ENCODE results near the gene SMPD2. TPM values are rescaled to one million over a fixed set of nuclear protein-coding genes. Genes with fewer than 3 reads are reported as not detected.

SMPD2 gene
- total RNA-seq, 1 donor from 2014 or later, result 9.8 TPM

DNA sequence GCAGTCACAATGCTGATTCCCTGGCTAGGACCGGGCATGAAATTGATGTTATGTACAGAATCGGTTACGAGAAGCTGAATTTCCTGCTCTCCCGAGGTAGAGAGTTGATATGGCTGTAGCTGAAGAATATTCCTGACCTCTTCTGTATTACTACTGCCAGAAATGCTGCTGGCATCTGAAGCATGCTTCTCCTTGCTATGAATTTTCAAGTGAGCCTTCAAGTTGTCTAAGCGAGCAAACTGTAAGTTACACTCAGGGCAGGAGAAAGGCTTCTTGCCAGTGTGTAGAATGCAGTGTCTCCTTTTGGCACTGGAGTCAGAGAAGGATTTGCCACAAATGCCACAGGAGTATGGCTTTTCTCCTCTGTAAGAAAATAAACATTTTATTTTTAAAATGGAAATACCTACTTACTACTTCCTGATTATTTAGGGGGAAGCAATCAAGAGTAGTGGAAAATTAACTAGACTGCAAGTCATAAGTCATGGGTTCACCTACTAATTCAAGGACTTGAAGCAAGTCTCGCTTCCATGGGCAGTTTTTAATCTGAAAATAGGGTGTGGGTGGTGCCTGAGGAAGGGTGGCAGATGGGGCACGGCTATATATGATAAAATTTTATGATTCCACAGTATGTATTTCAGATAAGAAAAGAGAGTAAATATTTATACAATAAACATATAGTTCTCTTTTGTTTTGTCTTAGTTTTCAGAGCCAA is 25.8 kb downstream of the SMPD2 start:
- no peaks in the 10 kb centered on the region for H3K4me1 Mint-ChIP-seq
- no peak overlapping the region for H3K27ac Mint-ChIP-seq

DNA sequence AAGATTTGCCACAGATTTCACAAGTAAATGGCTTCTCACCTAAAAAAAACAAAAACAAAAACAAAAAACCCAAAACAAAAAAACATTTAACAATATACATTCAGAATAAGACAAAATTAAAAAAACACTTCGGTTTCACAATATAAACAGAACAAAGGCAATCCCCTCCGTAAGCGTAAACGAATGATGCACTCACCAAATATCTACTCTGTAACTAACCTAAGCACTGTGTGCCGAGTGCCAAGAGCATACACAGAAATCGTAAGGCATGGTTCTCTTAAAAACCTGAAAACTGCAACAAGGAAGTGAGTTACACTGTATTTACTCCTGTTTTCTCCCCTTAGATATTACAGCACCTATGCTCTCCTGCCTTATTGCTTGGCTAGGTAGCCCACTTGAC is 27.2 kb downstream of the SMPD2 start:
- Mint-ChIP-seq H3K27me3 (ENCODE audit: low read depth) (no peaks in the 10 kb centered on the region), H3K27ac (no peak overlapping the region), H3K4me3 (no peak overlapping the region), H3K4me1 (no peaks in the 10 kb centered on the region), H3K9me3 (no peaks in the 10 kb centered on the region), H3K36me3 (peaks cover 39% of the 10 kb centered on the region)
- TF ChIP-seq CTCF (IDR thresholded peaks at IDR 0.05; ENCODE audit: unreplicated experiment), result no peak
- DNase-seq (ENCODE audit: low spot score in 2 of 2, unreplicated experiment in 2 of 2), result no peak

More for the DNA sequence above, 25.8 kb downstream of the SMPD2 start:
- Mint-ChIP-seq H3K9me3 (no peaks in the 10 kb centered on the region), H3K4me3 (no peak overlapping the region), H3K27me3 (ENCODE audit: low read depth) (no peaks in the 10 kb centered on the region), H3K36me3 (peaks cover 36% of the 10 kb centered on the region)
- no peak for DNase-seq (ENCODE audit: low spot score in 2 of 2, unreplicated experiment in 2 of 2)
- TF ChIP-seq CTCF (IDR thresholded peaks at IDR 0.05; ENCODE audit: unreplicated experiment), result no peak

- no peak overlapping the region for H3K27ac Mint-ChIP-seq
- no peaks in the 10 kb centered on the region for H3K27me3 Mint-ChIP-seq (ENCODE audit: low read depth)
- DNase-seq (ENCODE audit: low spot score in 2 of 2, unreplicated experiment in 2 of 2), result no peak
- H3K4me3 Mint-ChIP-seq, result no peak overlapping the region
- no peaks in the 10 kb centered on the region for H3K9me3 Mint-ChIP-seq
- H3K4me1 Mint-ChIP-seq, result no peaks in the 10 kb centered on the region
- TF ChIP-seq CTCF (IDR thresholded peaks at IDR 0.05; ENCODE audit: unreplicated experiment), result no peak
- peaks cover 43% of the 10 kb centered on the region for H3K36me3 Mint-ChIP-seq
Measured at GRCh38 chr6:109469591-109470189, 29.2 kb downstream of the SMPD2 start.

- DNase-seq (ENCODE audit: low spot score in 2 of 2, unreplicated experiment in 2 of 2), result no peak
- Mint-ChIP-seq H3K27me3 (ENCODE audit: low read depth) (no peaks in the 10 kb centered on the region), H3K9me3 (no peaks in the 10 kb centered on the region), H3K27ac (no peak overlapping the region), H3K4me3 (no peak overlapping the region), H3K36me3 (peaks cover 49% of the 10 kb centered on the region), H3K4me1 (no peaks in the 10 kb centered on the region)
- TF ChIP-seq CTCF (IDR thresholded peaks at IDR 0.05; ENCODE audit: unreplicated experiment), result no peak
Measured at GRCh38 chr6:109471105-109471810, 30.7 kb downstream of the SMPD2 start.

DNA sequence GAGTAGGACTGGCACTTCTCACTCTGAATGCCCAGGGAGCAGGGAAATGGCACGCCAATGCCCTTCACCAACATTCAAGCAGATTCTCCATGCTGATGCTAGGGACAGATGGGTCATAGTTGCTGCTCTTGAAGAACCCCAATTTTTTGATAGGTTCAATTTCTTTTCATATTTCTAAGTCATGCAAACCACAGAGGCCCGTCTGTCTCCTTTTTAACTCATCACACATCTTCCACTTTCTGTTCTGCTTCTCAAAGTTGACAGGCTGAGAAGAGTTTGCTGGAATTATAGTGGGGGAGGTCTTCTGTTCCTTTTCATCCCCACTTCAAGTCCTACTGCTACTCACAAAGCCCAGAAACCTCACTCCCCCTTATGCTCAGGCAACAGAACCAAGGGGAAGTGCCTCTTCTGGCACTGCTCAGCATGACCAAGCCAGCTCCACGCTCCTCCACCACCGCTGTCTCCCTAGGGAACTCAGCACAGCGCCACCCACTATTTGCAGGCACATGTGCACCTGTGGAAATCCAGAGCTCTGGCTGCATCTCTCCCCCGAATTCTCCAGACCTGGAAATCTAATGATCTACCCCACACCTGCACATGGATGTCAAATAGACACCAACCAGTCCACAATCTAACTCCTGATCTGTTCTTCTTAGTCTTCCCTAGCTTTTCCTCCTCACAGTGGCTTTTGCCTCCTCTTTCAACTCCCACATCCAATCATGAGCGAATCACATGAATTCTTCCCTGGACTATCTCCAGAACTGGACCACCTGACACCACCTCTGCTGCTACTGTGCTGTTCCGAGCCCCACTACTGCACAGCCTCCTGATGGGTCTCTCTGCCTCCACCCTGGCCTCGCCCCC is 31.8 kb downstream of the SMPD2 start:
- Mint-ChIP-seq H3K36me3 (peaks cover 48% of the 10 kb centered on the region), H3K4me3 (no peak overlapping the region)
- no peak for DNase-seq (ENCODE audit: low spot score in 2 of 2, unreplicated experiment in 2 of 2)

More for the DNA sequence above, 31.8 kb downstream of the SMPD2 start:
- Mint-ChIP-seq H3K9me3 (no peaks in the 10 kb centered on the region), H3K27ac (no peak overlapping the region), H3K4me1 (peaks cover under 1% of the 10 kb centered on the region), H3K27me3 (ENCODE audit: low read depth) (no peaks in the 10 kb centered on the region)
- TF ChIP-seq CTCF (IDR thresholded peaks at IDR 0.05; ENCODE audit: unreplicated experiment), result no peak

All from mesothelial cell of epicardium (in vitro differentiated cells).